Ishikawa (cell line): ENCODE results near the gene UGT2B15.

ENCODE experiments used
- CEBPB ChIP-seq: IDR thresholded peaks from 2 replicates; pipeline ENCODE4 v1.6.1; 2012
- CREB1 ChIP-seq: IDR thresholded peaks from 2 replicates; pipeline ENCODE4 v1.6.1; 2012; ENCODE audit warnings: low read depth
- EGR1 ChIP-seq: IDR thresholded peaks from 2 replicates; pipeline ENCODE4 v1.6.1; 2012
- EP300 ChIP-seq: IDR thresholded peaks from 2 replicates; pipeline ENCODE4 v1.6.1; 2012; ENCODE audit warnings: borderline replicate concordance
- FOXM1 ChIP-seq: IDR thresholded peaks from 2 replicates; pipeline ENCODE4 v1.6.1; 2012; ENCODE audit warnings: low read depth, borderline replicate concordance
- MAX ChIP-seq: IDR thresholded peaks from 2 replicates; pipeline ENCODE4 v1.6.1; 2012
- NFIC ChIP-seq: IDR thresholded peaks from 2 replicates; pipeline ENCODE4 v1.6.1; 2012
- RAD21 ChIP-seq: IDR thresholded peaks from 2 replicates; pipeline ENCODE4 v1.6.1; 2012; ENCODE audit warnings: low read depth
- REST ChIP-seq: IDR thresholded peaks from 2 replicates; pipeline ENCODE4 v1.6.1; 2012; ENCODE audit warnings: low read depth, mild to moderate bottlenecking
- TAF1 ChIP-seq: IDR thresholded peaks from 2 replicates; pipeline ENCODE4 v1.6.1; 2012; ENCODE audit warnings: low read depth, mild to moderate bottlenecking
- TCF12 ChIP-seq: IDR thresholded peaks from 2 replicates; pipeline ENCODE4 v1.6.1; 2012; ENCODE audit warnings: low read depth
- TEAD4 ChIP-seq: IDR thresholded peaks from 2 replicates; pipeline ENCODE4 v1.6.1; 2012
- USF1 ChIP-seq: IDR thresholded peaks from 2 replicates; pipeline ENCODE4 v1.6.1; 2012
- YY1 ChIP-seq: IDR thresholded peaks from 2 replicates; pipeline ENCODE4 v1.6.1; 2012; ENCODE audit warnings: low read depth
- ZBTB7A ChIP-seq: IDR thresholded peaks from 2 replicates; pipeline ENCODE4 v1.6.1; 2012; ENCODE audit warnings: low read depth

Gene UGT2B15

GRCh38 chr4:68655764-68656444 is 14.5 kb downstream of the UGT2B15 start:
- TF ChIP-seq CEBPB (no peak), ZBTB7A (no peak)

- TF ChIP-seq TAF1 (no peak), MAX (no peak), YY1 (no peak), CEBPB (no peak), NFIC (no peak), REST (no peak), FOXM1 (no peak), RAD21 (no peak), EP300 (no peak), TCF12 (no peak), TEAD4 (no peak), USF1 (no peak), EGR1 (no peak), ZBTB7A (no peak), CREB1 (no peak)
These were observed 15.3 kb downstream of the UGT2B15 start for GRCh38 chr4:68654946-68655721.

GRCh38 chr4:68651932-68652331 is 18.5 kb downstream of the UGT2B15 start:
- TF ChIP-seq EP300 (no peak), ZBTB7A (no peak), TEAD4 (no peak), REST (no peak), CEBPB (no peak), TCF12 (no peak), TAF1 (no peak), FOXM1 (no peak), USF1 (no peak), YY1 (no peak), CREB1 (no peak), RAD21 (no peak)

- TF ChIP-seq TAF1, result no peak
- no peak for TF ChIP-seq EGR1
- no peak for TF ChIP-seq MAX
- TF ChIP-seq RAD21, result no peak
- no peak for TF ChIP-seq NFIC
- TF ChIP-seq CREB1, result no peak
- no peak for TF ChIP-seq CEBPB
- no peak for TF ChIP-seq EP300
- no peak for TF ChIP-seq FOXM1
- TF ChIP-seq YY1, result no peak
- TF ChIP-seq REST, result no peak
- TF ChIP-seq USF1, result no peak
- TF ChIP-seq ZBTB7A, result no peak
- TF ChIP-seq TCF12, result no peak
- TF ChIP-seq TEAD4, result no peak
These were observed 40.1 kb downstream of the UGT2B15 start for GRCh38 chr4:68630371-68630770.
